Neural cell (in vitro differentiated cells): ENCODE measurements around the gene SCLY. TPM values are rescaled to one million over a fixed set of nuclear protein-coding genes. Genes with fewer than 3 reads are reported as not detected.
"Not testable (repeated sequence)": the region's sequence is repeated elsewhere in the genome, so short reads cannot be mapped to it uniquely, and the experiment has no call there.

Source experiments
- H2AFZ ChIP-seq: fragments of 200-600, 300-800 bp; sonication (generic), shearing (Covaris generic); 2 replicates; pipeline ENCODE4 v1.6.0; 2014; ENCODE audit warnings: low read depth, mild to moderate bottlenecking, antibody characterized with exemption, low read length, moderate library complexity
- H3F3A ChIP-seq: fragments of 200-600 bp; shearing (Covaris generic); 2 replicates; pipeline ENCODE4 v1.6.1; 2016; ENCODE audit warnings: mild to moderate bottlenecking, moderate library complexity, mixed read lengths, antibody characterized with exemption, low read length; ENCODE audit not compliant: insufficient read depth, poor library complexity, severe bottlenecking
- H3K27ac ChIP-seq: fragments of 200-600, 300-800 bp; sonication (generic), shearing (Covaris generic); 2 replicates; pipeline ENCODE4 v1.5.1; 2014; ENCODE audit warnings: mild to moderate bottlenecking, low read length, moderate library complexity
- H3K27me3 ChIP-seq: fragments of 300-800, 200-600 bp; sonication (generic), shearing (Covaris generic); 2 replicates; pipeline ENCODE4 v1.6.0; 2014; ENCODE audit warnings: mild to moderate bottlenecking, low read depth, low read length, moderate library complexity; ENCODE audit not compliant: insufficient read depth
- H3K36me3 ChIP-seq: fragments of 300-800, 200-600 bp; sonication (generic), shearing (Covaris generic); 2 replicates; pipeline ENCODE4 v1.5.1; 2014; ENCODE audit warnings: mild to moderate bottlenecking, antibody characterized with exemption, low read length, moderate library complexity; ENCODE audit not compliant: insufficient read depth
- H3K4me2 ChIP-seq: fragments of 300-800, 200-600 bp; sonication (generic), shearing (Covaris generic); 2 replicates; pipeline ENCODE4 v1.6.0; 2014; ENCODE audit warnings: mild to moderate bottlenecking, low read length
- H3K4me3 ChIP-seq: fragments of 300-800, 200-600 bp; sonication (generic), shearing (Covaris generic); 2 replicates; pipeline ENCODE4 v1.5.1; 2014; ENCODE audit warnings: mild to moderate bottlenecking, low read length, moderate library complexity
- H3K79me2 ChIP-seq: fragments of 200-600 bp; shearing (Covaris generic); replicated peaks from 2 replicates; pipeline ENCODE4 v1.6.0; 2014; ENCODE audit warnings: mild to moderate bottlenecking, low read length, moderate library complexity; ENCODE audit not compliant: insufficient read depth
- H3K9ac ChIP-seq: fragments of 300-800, 200-600 bp; sonication (generic), shearing (Covaris generic); 2 replicates; pipeline ENCODE4 v1.6.1; 2016; ENCODE audit warnings: mild to moderate bottlenecking, low read length, mixed read lengths
- H3K9me2 ChIP-seq: fragments of 200-600 bp; shearing (Covaris generic); 2 replicates; pipeline ENCODE4 v1.6.1; 2016; ENCODE audit warnings: mild to moderate bottlenecking, low read length, mixed read lengths; ENCODE audit not compliant: insufficient read depth
- H3K9me3 ChIP-seq: fragments of 200-600, 300-800 bp; sonication (generic), shearing (Covaris generic); 2 replicates; pipeline ENCODE4 v1.6.1; 2016; ENCODE audit warnings: mild to moderate bottlenecking, mixed run types, low read length, moderate library complexity, mixed read lengths
- H4K20me1 ChIP-seq: fragments of 200-600 bp; shearing (Covaris generic); 2 replicates; pipeline ENCODE4 v1.6.1; 2016; ENCODE audit warnings: mild to moderate bottlenecking, mixed run types; ENCODE audit not compliant: insufficient read depth
- CTCF ChIP-seq: fragments of 450-650 bp; IDR thresholded peaks from 2 replicates; pipeline ENCODE4 v1.5.1; 2014; ENCODE audit warnings: antibody characterized with exemption, mild to moderate bottlenecking, moderate library complexity; ENCODE audit not compliant: poor library complexity, severe bottlenecking
- EP300 ChIP-seq: fragments of 450-650 bp; conservative IDR thresholded peaks from 2 replicates; pipeline ENCODE4 v1.6.1; 2014; ENCODE audit warnings: antibody characterized with exemption, mild to moderate bottlenecking, moderate library complexity; ENCODE audit not compliant: poor library complexity, severe bottlenecking
- EZH2 ChIP-seq: fragments of 200-600, 300-800 bp; shearing (Covaris generic), sonication (generic); IDR thresholded peaks from 2 replicates; pipeline ENCODE4 v1.6.1; 2014; ENCODE audit warnings: antibody characterized with exemption, low read length, borderline replicate concordance, mild to moderate bottlenecking; ENCODE audit not compliant: insufficient read depth, poor library complexity, severe bottlenecking
- MXI1 ChIP-seq: fragments of 450-650 bp; conservative IDR thresholded peaks from 2 replicates; pipeline ENCODE4 v1.6.1; 2014; ENCODE audit warnings: antibody characterized with exemption, mild to moderate bottlenecking; ENCODE audit not compliant: poor library complexity, severe bottlenecking
- POLR2AphosphoS5 ChIP-seq: IDR thresholded peaks from 2 replicates; pipeline ENCODE4 v1.6.1; 2012
- RAD21 ChIP-seq: fragments of 450-650 bp; conservative IDR thresholded peaks from 2 replicates; pipeline ENCODE4 v1.6.1; 2014; ENCODE audit warnings: antibody characterized with exemption, mild to moderate bottlenecking, moderate library complexity
- REST ChIP-seq: IDR thresholded peaks from 2 replicates; pipeline ENCODE4 v1.6.1; 2012; ENCODE audit warnings: borderline replicate concordance
- SMC3 ChIP-seq: fragments of 450-650 bp; conservative IDR thresholded peaks from 2 replicates; pipeline ENCODE4 v1.6.1; 2014; ENCODE audit warnings: antibody characterized with exemption, mild to moderate bottlenecking, moderate library complexity; ENCODE audit not compliant: poor library complexity
- TAF1 ChIP-seq: IDR thresholded peaks from 2 replicates; pipeline ENCODE4 v1.6.1; 2012; ENCODE audit warnings: low read depth
- polyA plus RNA-seq: library from polyadenylated mRNA; depleted of rRNA; stranded (reverse); fragments of >200 nt; gene quantifications from 2 replicates; pipeline ENCODE4 v1.2.3, GENCODE V29; 2014

Gene SCLY
- polyA plus RNA-seq, 1 donor from 2014 or later: 15.9 TPM

GRCh38 chr2:238114851-238115660, 54.3 kb downstream of the SCLY start:
- Histone ChIP-seq H3K9me3 (peaks cover 3% of the 10 kb centered on the region), H3K4me3 (no peak overlapping the region), H3K36me3 (no peaks in the 10 kb centered on the region), H3F3A (no peaks in the 10 kb centered on the region), H3K4me2 (no peak overlapping the region), H3K27ac (no peak overlapping the region), H3K27me3 (no peaks in the 10 kb centered on the region), H4K20me1 (no peaks in the 10 kb centered on the region), H3K9me2 (no peaks in the 10 kb centered on the region), H2AFZ (no peak overlapping the region), H3K9ac (no peak overlapping the region), H3K79me2 (no peaks in the 10 kb centered on the region)
- TF ChIP-seq MXI1 (no peak), SMC3 (no peak), TAF1 (no peak), RAD21 (no peak), POLR2AphosphoS5 (no peak), REST (no peak), EP300 (no peak), CTCF (no peak), EZH2 (no peak)

- not testable (repeated sequence) for H3K27ac ChIP-seq, H3K27me3 ChIP-seq, H3K4me3 ChIP-seq, H2AFZ ChIP-seq, H3K36me3 ChIP-seq, H3K9ac ChIP-seq, H3K4me2 ChIP-seq, H3F3A ChIP-seq, H3K9me3 ChIP-seq, H3K9me2 ChIP-seq, H3K79me2 ChIP-seq, H4K20me1 ChIP-seq
These were observed 54.9 kb downstream of the SCLY start for GRCh38 chr2:238115709-238116108.
